OCI-LY1 (cell line): ENCODE results near the gene NRCAM.
A peak's percentile ranks its signal among the peaks of the same experiment; 100 is the strongest.

ENCODE experiments used
- H2AFZ ChIP-seq: fragments of 200-600 bp; sonication (generic), shearing (Covaris generic); 2 replicates; pipeline ENCODE4 v1.6.0; 2014; ENCODE audit warnings: antibody characterized with exemption, mild to moderate bottlenecking, low read length
- H3F3A ChIP-seq: fragments of 200-600 bp; sonication (generic), shearing (Covaris generic); 2 replicates; pipeline ENCODE4 v1.6.0; 2014; ENCODE audit warnings: mild to moderate bottlenecking, antibody characterized with exemption, low read length, moderate library complexity; ENCODE audit not compliant: insufficient read depth
- H3K27ac ChIP-seq: fragments of 200-600 bp; sonication (generic); 2 replicates; pipeline ENCODE4 v1.5.1; 2014; ENCODE audit warnings: low read length, mixed run types, mild to moderate bottlenecking, low read depth; ENCODE audit not compliant: poor library complexity, severe bottlenecking
- H3K27me3 ChIP-seq: fragments of 200-600 bp; sonication (generic); 2 replicates; pipeline ENCODE4 v1.6.0; 2014; ENCODE audit warnings: antibody characterized with exemption, mild to moderate bottlenecking, low read length, moderate library complexity; ENCODE audit not compliant: insufficient read depth
- H3K36me3 ChIP-seq: fragments of 200-600 bp; sonication (generic); 2 replicates; pipeline ENCODE4 v1.6.1; 2014; ENCODE audit warnings: mild to moderate bottlenecking, antibody characterized with exemption, low read length, moderate library complexity, mixed read lengths; ENCODE audit not compliant: insufficient read depth
- H3K4me1 ChIP-seq: fragments of 200-600 bp; sonication (generic); 2 replicates; pipeline ENCODE4 v1.5.1; 2014; ENCODE audit warnings: mild to moderate bottlenecking, low read length, moderate library complexity; ENCODE audit not compliant: insufficient read depth, severe bottlenecking
- H3K4me2 ChIP-seq: fragments of 200-600 bp; sonication (generic), shearing (Covaris generic); 2 replicates; pipeline ENCODE4 v1.6.1; 2014; ENCODE audit warnings: low read length
- H3K4me3 ChIP-seq: fragments of 200-600 bp; sonication (generic); 2 replicates; pipeline ENCODE4 v1.5.1; 2014; ENCODE audit warnings: low read length, low read depth, mild to moderate bottlenecking, mixed read lengths; ENCODE audit not compliant: poor library complexity, severe bottlenecking
- H3K79me2 ChIP-seq: fragments of 200-600 bp; shearing (Covaris generic); 2 replicates; pipeline ENCODE4 v1.6.1; 2016; ENCODE audit warnings: mixed run types, low read length, mixed read lengths; ENCODE audit not compliant: insufficient read depth
- H3K9ac ChIP-seq: fragments of 200-600 bp; sonication (generic), shearing (Covaris generic); 2 replicates; pipeline ENCODE4 v1.6.1; 2014; ENCODE audit warnings: mild to moderate bottlenecking, low read length, mixed read lengths
- H3K9me2 ChIP-seq: fragments of 200-600 bp; sonication (generic), shearing (Covaris generic); 2 replicates; pipeline ENCODE4 v1.6.1; 2014; ENCODE audit warnings: low read depth, mild to moderate bottlenecking, low read length, mixed read lengths
- H3K9me3 ChIP-seq: fragments of 200-600 bp; shearing (Covaris generic); 2 replicates; pipeline ENCODE4 v1.6.1; 2014; ENCODE audit warnings: low read length, mixed read lengths
- H4K20me1 ChIP-seq: fragments of 200-600 bp; sonication (generic), shearing (Covaris generic); 2 replicates; pipeline ENCODE4 v1.6.0; 2016; ENCODE audit warnings: mild to moderate bottlenecking, low read length; ENCODE audit not compliant: insufficient read depth
- CTCF ChIP-seq: fragments of 200-600 bp; sonication (generic), shearing (Covaris generic); IDR thresholded peaks from 2 replicates; pipeline ENCODE4 v1.5.1; 2017; ENCODE audit warnings: mild to moderate bottlenecking, antibody characterized with exemption, low read length, moderate library complexity, mixed read lengths
- EZH2 ChIP-seq: fragments of 200-600 bp; sonication (generic), shearing (Covaris generic); IDR thresholded peaks from 2 replicates; pipeline ENCODE4 v1.8.0; 2017; ENCODE audit warnings: borderline replicate concordance, mixed run types, mild to moderate bottlenecking, antibody characterized with exemption, low read length, moderate library complexity, mixed read lengths

Gene NRCAM

GRCh38 chr7:108144931-108145330 lies 311.3 kb downstream of the NRCAM start:
- Histone ChIP-seq H3K4me2 (no peak overlapping the region), H3K9me3 (no peaks in the 10 kb centered on the region), H3K9ac (no peak overlapping the region), H3K4me3 (no peak overlapping the region), H3K27me3 (no peaks in the 10 kb centered on the region; the same call in 1 of the 2 replicates), H3K36me3 (no peaks in the 10 kb centered on the region), H3K4me1 (no peaks in the 10 kb centered on the region), H3F3A (no peaks in the 10 kb centered on the region), H3K9me2 (no peaks in the 10 kb centered on the region), H4K20me1 (no peaks in the 10 kb centered on the region), H2AFZ (no peak overlapping the region), H3K79me2 (no peaks in the 10 kb centered on the region), H3K27ac (no peak overlapping the region)
- no peak for TF ChIP-seq CTCF
- TF ChIP-seq EZH2, result no peak

GRCh38 chr7:108143658-108144420 lies 312.4 kb downstream of the NRCAM start:
- Histone ChIP-seq H3K9me2 (no peaks in the 10 kb centered on the region), H4K20me1 (no peaks in the 10 kb centered on the region), H3K4me2 (no peak overlapping the region), H3K4me1 (no peaks in the 10 kb centered on the region), H3K9ac (no peak overlapping the region), H2AFZ (no peak overlapping the region), H3F3A (no peaks in the 10 kb centered on the region), H3K9me3 (no peaks in the 10 kb centered on the region), H3K27me3 (no peaks in the 10 kb centered on the region; the same call in 1 of the 2 replicates), H3K4me3 (no peak overlapping the region), H3K79me2 (no peaks in the 10 kb centered on the region), H3K27ac (no peak overlapping the region), H3K36me3 (no peaks in the 10 kb centered on the region)
- peak; percentile 35; the same call in 1 of the 2 replicates for TF ChIP-seq CTCF
- no peak for TF ChIP-seq EZH2

- Histone ChIP-seq H3K4me1 (no peaks in the 10 kb centered on the region), H4K20me1 (no peaks in the 10 kb centered on the region), H3K4me2 (no peak overlapping the region), H3K36me3 (no peaks in the 10 kb centered on the region), H3K9me2 (no peaks in the 10 kb centered on the region), H3K4me3 (no peak overlapping the region), H3K79me2 (no peaks in the 10 kb centered on the region), H3K9me3 (no peaks in the 10 kb centered on the region), H3K27ac (no peak overlapping the region), H3F3A (no peaks in the 10 kb centered on the region), H3K9ac (no peak overlapping the region), H3K27me3 (no peaks in the 10 kb centered on the region; the same call in 1 of the 2 replicates), H2AFZ (no peak overlapping the region)
- no peak for TF ChIP-seq CTCF
- no peak for TF ChIP-seq EZH2
Measured at GRCh38 chr7:108142675-108143259, 313.5 kb downstream of the NRCAM start.
